Esophagus mucosa (tissue), 1 donor: ENCODE results near the gene DENND6B. TPM values are rescaled to one million over a fixed set of nuclear protein-coding genes. Genes with fewer than 3 reads are reported as not detected.
"Not testable (repeated sequence)": the region's sequence is repeated elsewhere in the genome, so short reads cannot be mapped to it uniquely, and the experiment has no call there.

ENCODE experiments used
- ATAC-seq: fragments of 200-7000 bp; cut with Tn5 transposase; one replicate; pipeline ENCODE4 v1.9.1; 2020
- total RNA-seq: library from RNA; stranded (reverse); gene quantifications from one replicate; pipeline ENCODE4 v1.2.4, GENCODE V29; 2023
- donor health status: DM: yes; HTN: yes; CAD: no.

DENND6B gene
- total RNA-seq = 2.3 TPM

DNA sequence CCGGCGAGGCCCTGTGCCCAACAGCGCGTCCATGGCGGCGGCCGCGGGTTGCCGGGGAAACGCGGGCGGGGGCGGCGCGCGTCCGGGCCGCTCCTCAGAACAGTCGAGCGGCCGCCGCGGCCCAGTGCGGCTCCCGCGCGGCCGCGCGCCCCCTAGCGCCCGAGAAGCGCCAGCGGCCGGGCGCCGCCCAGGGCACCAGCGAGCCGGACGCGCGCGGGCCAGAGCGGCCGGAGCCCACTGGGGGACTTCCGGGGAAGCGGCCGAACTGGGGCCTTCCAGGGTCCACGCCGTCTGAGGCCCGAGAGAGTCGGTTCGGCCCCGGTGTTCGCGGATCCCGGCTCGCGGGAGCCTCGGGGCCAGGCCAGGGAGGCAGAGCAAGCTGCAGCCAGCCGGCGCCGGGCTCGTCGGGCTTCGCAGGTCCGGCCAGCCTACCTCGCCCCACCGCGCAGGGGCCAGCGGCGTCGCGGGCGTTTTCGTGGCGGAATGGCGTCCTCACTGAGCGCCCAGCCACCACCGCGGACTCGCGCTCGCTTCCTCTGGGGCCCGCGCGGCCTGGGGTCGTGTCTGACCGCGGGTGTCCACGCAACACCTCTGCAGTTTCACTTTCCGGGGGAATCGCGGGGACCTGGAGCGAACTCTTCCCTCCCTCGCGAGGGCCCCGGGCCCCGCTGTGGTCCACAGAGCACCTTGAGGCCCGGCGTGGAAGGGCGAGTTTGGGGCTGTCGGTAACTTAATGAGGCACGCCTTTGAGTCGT lies at the start of gene DENND6B:
TSS of gene DENND6B (minus strand) at position 57 of the 755 bp plus-strand sequence. CDS start at position 33, 24 bp downstream.
- ATAC-seq = peak; percentile 89

DNA sequence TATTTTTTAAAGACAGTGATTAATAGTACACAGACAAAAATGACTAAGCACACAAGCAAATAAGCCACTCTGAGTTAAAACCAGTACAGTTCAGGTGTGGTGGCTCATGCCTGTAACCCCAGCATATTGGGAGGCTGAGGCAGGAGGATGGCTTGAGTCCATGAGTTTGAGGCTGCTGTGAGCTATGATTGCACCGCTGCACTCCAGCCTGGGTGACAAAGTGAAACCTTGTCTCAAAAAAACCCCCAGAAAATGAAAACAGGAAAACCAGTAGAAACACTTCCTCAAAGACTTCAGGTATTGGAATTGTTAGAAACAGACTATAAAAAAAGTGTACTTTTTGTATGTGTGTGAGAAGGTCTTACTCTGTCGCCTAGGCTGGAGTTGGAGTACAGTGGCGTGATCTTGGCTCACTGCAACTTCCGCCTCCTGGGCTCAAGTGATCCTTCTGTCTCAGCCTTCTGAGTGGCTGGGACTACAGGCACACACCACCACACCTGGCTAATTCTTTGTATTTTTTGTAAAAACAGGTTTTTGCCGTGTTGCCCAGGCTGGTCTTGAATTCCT lies 49.4 kb upstream of the DENND6B start:
- ATAC-seq = peak; percentile 56

DNA sequence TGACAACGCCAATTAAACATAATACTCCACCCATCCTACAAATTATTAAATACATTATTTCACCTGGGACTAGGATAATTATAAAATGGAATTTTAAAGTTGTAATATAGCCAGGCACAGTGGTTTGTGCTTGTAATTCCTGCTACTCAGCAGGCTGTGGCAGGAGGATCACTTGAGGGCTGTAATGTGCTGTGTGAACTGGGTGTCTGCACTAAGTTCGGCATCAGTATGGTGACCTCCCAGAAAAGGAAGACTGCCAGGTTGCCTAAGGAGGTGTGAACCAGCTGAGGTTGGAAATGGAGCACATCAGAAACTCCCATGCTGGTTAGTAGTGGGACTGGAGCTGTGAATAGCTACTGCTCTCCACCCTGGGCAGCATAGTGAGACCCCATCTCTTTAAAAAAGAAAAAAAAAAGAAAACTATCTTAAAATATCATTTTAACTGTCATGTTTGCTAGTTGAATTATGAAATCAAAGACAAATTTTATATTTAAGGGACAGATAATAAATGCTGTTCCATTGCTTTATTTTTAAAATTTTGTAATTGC lies 44.4 kb upstream of the DENND6B start:
- ATAC-seq = no peak

DNA sequence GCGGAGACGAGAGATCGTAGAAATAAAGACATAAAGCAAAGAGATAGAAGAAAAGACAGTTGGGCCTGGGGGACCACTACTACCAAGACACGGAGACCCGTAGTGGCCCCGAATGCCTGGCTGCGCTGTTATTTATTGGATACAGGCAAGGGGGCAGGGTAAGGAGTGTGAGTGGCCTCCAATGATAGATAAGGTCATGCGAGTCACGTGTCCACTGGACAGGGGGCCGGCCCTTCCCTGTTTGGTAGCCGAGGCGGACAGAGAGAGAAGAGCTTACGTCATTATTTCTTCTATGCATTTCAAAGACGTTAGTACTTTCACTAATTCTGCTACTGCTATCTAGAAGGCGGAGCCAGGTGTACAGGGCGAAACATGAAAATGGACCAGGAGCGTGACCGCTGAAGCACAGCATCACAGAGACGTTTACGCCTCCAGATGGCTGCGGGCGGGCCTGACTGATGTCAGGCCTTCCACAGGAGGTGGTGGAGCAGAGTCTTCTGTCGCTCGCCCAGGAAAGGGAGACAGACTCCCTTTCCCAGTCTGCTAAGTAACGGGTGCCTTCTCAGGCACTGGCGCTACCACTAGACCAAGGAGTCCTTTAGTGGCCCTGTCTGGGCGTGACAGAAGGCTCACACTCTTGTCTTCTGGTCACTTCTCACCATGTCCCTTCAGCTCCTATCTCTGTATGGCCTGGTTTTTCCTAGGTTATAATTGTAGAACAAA lies 41.1 kb upstream of the DENND6B start:
- no peak for ATAC-seq

GRCh38 chr22:50363803-50364194 lies 37.0 kb upstream of the DENND6B start:
- not testable (repeated sequence) for ATAC-seq

DNA sequence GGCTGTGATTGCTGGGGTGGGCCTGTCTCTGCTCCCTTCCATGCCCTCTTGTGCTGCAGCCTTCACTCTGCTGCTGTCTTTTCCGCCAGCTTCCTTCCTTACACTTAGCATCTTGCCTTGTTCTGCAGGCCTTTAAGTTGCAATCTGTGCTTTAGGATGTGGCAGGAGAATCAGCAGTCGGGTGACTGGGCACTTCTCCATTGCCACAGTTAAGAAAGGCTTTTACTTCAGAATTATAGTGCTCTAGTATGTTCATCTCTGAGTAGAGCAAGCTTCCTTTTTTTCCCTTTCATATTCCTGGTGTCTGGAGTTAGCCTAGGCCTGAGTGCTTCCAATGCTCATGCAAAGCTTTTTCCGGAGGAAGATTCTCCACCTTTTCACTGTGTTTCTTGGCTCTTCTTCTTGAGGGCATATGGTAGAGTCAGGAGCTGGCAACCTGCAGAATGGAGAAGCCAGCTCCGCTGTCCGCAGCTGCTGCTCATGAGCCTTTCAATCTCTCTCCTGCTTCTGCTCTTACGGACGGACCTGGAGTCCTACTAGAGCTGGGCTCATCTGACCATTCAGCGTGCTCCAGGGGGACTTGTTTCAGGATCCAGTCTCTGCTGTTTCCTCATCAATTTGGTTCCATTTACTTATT lies 36.5 kb upstream of the DENND6B start:
- no peak for ATAC-seq

GRCh38 chr22:50361688-50362087 lies 34.9 kb upstream of the DENND6B start:
- ATAC-seq = no peak

DNA sequence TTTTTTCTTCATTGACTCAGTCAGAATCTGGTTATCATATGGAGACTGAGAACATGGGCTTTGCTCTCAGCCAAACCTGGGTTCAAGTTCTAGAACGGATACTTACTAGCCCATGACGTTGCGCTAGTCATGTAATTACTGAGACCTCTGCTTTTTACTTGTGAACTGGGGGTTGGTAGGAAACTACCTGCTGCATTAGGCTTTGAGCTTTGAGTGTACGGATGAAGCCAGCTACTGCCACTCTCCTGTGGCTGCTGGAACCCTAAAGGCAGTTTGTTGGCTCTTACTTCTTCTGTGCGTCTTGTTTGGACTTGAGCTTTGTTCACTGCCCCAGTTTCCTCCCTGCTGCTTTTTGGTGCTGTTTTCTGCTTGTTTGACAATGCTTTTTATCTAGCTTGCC lies 34.4 kb upstream of the DENND6B start:
- no peak for ATAC-seq

GRCh38 chr22:50360578-50360977 lies 33.8 kb upstream of the DENND6B start:
- no peak for ATAC-seq

DNA sequence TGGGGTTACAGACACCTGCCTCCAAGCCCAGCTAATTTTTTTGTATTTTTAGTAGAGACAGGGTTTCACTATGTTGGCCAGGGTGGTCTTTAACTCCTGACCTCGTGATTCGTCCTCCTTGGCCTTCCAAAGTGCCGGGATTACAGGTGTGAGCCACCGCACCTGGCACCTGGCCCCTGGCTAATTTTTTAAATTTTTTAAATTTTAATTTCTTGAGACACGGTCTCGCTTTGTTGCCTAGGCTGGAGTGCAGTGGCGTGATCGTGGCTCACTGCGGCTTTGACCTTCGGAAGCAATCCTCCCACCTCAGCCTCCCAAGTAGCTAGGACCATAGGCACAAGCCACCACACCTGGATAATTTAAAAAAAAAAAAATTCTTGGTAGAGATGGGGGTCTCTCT lies 30.9 kb upstream of the DENND6B start:
- no peak for ATAC-seq

DNA sequence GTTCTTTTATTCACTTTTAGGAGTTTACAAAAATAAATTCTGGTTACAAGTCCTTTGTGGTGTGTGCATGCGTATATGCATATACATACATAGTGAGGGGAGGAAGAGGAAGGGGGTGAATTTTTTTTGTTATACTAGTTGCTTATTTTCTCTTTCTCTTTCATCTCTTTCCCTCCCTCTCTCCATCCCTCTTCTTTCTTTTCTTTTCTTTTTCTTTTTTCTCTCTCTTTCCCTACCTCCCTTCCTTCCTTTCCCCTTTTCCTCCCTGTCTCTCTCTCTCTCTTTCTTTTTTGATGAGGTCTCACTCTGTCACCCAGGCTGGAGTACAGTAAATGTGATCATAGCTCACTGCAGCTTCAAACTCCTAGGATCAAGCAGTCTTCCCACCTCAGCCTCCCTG lies 30.4 kb upstream of the DENND6B start:
- no peak for ATAC-seq

DNA sequence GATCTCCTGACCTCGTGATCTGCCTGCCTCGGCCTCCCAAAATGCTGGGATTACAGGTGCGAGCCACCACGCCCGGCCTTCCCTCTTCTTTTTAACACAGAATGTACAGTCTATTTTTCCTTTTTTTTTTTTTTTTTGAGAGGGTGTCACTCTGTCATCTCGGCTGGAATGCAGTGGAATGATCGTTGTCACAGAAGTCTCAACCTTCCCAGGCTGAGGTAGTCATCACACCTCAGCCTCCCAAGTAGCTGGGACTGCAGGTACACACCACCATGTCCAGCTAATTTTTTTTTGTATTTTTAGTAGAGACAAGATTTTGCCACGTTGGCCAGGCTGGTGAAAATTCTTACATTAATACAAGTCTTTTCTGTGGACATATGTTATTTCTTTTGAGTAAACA lies 29.4 kb upstream of the DENND6B start:
- ATAC-seq = no peak

GRCh38 chr22:50348058-50348457 lies 21.2 kb upstream of the DENND6B start:
- no peak for ATAC-seq

GRCh38 chr22:50347157-50347556 lies 20.3 kb upstream of the DENND6B start:
- ATAC-seq = no peak

DNA sequence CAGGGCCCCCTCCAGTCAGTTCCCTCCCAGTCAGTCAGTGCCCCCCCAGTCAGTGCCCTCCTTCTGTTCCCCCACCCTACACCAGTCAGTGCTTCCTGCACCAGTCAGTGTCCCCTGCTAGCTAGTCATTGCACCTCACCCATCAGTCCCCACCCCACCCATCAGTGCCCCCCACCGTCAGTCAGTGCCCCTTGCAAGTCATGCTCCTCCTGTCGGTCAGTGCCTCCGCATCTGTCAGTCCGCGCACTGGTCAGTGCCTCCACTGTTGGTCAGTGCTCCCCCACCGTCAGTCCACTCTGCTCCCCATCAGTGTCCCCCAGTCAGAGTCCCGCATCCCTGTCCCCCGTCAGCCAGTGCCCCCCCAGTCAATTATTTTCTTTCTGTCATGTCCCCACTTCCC lies 19.7 kb upstream of the DENND6B start:
- no peak for ATAC-seq

DNA sequence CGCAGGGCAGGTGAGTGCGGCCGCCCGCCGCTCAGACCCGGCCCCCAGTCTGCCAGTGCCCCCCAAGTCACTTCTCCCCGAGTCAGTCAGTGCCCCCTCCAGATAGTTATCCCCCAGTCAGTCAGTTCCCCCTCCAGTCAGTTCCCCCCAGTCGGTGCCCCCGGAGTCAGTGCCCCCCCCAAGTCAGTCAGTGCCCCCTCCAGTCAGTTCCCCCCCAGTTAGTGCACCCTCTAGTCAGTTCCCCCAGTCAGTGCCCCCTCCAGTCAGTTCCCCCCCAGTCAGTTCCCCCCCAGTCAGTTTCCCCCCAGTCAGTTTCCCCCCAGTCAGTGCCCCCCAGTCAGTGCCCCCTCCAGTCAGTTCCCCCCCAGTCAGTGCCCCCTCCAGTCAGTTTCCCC lies 16.7 kb upstream of the DENND6B start:
- no peak for ATAC-seq

- ATAC-seq = peak; percentile 86
Measured at GRCh38 chr22:50342651-50343540, 16.1 kb upstream of the DENND6B start, which contains the start of gene PPP6R2. Gene PPP6R2 (plus strand): TSS chr22:50343327. CDS start chr22:50393909, 50,582 bp downstream.

- peak; percentile 65 for ATAC-seq
Measured at GRCh38 chr22:50341977-50342650, 15.3 kb upstream of the DENND6B start.

GRCh38 chr22:50339945-50340879 lies 13.4 kb upstream of the DENND6B start:
- no peak for ATAC-seq

DNA sequence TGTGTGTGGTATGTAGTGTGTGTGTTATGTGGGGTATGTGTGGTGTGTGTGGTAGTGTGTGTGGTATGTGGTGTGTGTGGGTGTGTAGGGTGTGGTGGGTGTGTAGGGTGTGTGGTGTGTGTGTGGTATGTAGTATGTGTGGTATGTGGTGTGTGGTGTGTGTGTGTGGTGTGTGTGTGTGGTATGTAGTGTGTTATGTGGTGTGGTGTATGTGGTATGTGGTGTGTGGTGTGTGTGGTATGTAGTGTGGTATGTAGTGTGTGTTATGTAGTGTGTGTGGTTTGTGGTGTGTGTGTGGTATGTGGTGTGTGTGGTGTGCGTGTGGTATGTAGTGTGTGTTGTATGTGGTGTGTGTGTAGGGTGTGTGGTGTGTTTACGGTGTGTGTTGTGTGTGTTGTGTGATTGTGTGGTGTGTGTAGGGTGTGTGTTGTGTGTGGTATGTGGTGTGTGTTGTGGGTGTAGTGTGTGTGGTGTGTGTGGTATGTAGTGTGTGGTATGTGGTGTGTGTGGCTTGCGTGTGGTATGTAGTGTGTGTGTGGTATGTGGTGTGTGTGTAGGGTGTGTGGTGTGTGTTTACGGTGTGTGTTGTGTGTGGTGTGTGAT lies 12.1 kb upstream of the DENND6B start:
- no peak for ATAC-seq
